CD14-positive monocyte (primary cell): Measurements from ENCODE around the gene ORC3. TPM values are rescaled to one million over a fixed set of nuclear protein-coding genes. Genes with fewer than 3 reads are reported as not detected.
"Not testable (repeated sequence)": the region's sequence is repeated elsewhere in the genome, so short reads cannot be mapped to it uniquely, and the experiment has no call there.

Experiments
- DNase-seq, 3 donors: peaks; one replicate each; pipeline ENCODE4 v3.0.0-alpha.2; 2011 to 2022
- H2AFZ ChIP-seq: 2 replicates; pipeline ENCODE4 v1.6.0; 2012; ENCODE audit warnings: mild to moderate bottlenecking, low read depth, low read length, inconsistent platforms; ENCODE audit not compliant: insufficient read depth, poor library complexity, severe bottlenecking
- H3K27ac ChIP-seq, 2 donors: 1 replicate in 1 of 2; 2 replicates in 1 of 2; pipeline ENCODE4 v1.5.1; 2012 to 2013; ENCODE audit warnings: low read length in 2 of 2, control low read depth in 1 of 2, inconsistent platforms in 1 of 2, low read depth in 1 of 2, mild to moderate bottlenecking in 1 of 2
- H3K27me3 ChIP-seq, 2 donors: one replicate each; pipeline versions ENCODE4 v1.6.0 to v1.6.1; 2011 to 2013; ENCODE audit warnings: low read length in 2 of 2; ENCODE audit not compliant: control insufficient read depth in 2 of 2, insufficient read depth in 2 of 2
- H3K36me3 ChIP-seq, 2 donors: replicated peaks in 1 of 2; 1 replicate in 1 of 2; 2 replicates in 1 of 2; pipeline versions ENCODE4 v1.5.1 to v1.6.1; 2012 to 2013; ENCODE audit warnings: low read length in 2 of 2, control low read depth in 1 of 2, inconsistent platforms in 1 of 2, mild to moderate bottlenecking in 1 of 2; ENCODE audit not compliant: insufficient read depth in 2 of 2, control insufficient read depth in 1 of 2
- H3K4me1 ChIP-seq, 2 donors: 1 replicate in 1 of 2; 2 replicates in 1 of 2; pipeline versions ENCODE4 v1.5.1 to v1.6.1; 2012 to 2013; ENCODE audit warnings: low read length in 2 of 2, control low read depth in 1 of 2, inconsistent platforms in 1 of 2, mild to moderate bottlenecking in 1 of 2, moderate library complexity in 1 of 2; ENCODE audit not compliant: insufficient read depth in 2 of 2, control insufficient read depth in 1 of 2
- H3K4me2 ChIP-seq: replicated peaks from 2 replicates; pipeline ENCODE3; 2012; ENCODE audit warnings: low read length, moderate library complexity, mild to moderate bottlenecking; ENCODE audit not compliant: poor library complexity, severe bottlenecking; ENCODE audit errors: extremely low read depth
- H3K4me3 ChIP-seq, 3 experiments: fragments of 200-600 bp in 1 of 3; sonication (generic) in 1 of 3; replicated peaks in 1 of 3; 1 replicate in 2 of 3; 2 replicates in 1 of 3; pipeline ENCODE4 v1.5.1; 2011 to 2013; ENCODE audit warnings: low read length in 3 of 3, mild to moderate bottlenecking in 3 of 3, control low read depth in 2 of 3, low read depth in 2 of 3, inconsistent platforms in 1 of 3, moderate library complexity in 1 of 3
- H3K79me2 ChIP-seq: 2 replicates; pipeline ENCODE4 v1.6.0; 2012; ENCODE audit warnings: mild to moderate bottlenecking, control low read depth, inconsistent platforms, low read length, moderate library complexity; ENCODE audit not compliant: insufficient read depth
- H3K9ac ChIP-seq: 2 replicates; pipeline ENCODE4 v1.6.0; 2017; ENCODE audit warnings: low read length, mild to moderate bottlenecking; ENCODE audit not compliant: insufficient read depth, poor library complexity, severe bottlenecking
- H3K9me3 ChIP-seq, 2 donors: replicated peaks in 1 of 2; 1 replicate in 1 of 2; 2 replicates in 1 of 2; pipeline versions ENCODE4 v1.5.1 to v1.6.1; 2012 to 2013; ENCODE audit warnings: low read length in 2 of 2, control low read depth in 1 of 2; ENCODE audit not compliant: control insufficient read depth in 1 of 2, insufficient read depth in 1 of 2
- H4K20me1 ChIP-seq: 2 replicates; pipeline ENCODE4 v1.6.0; 2012; ENCODE audit warnings: mild to moderate bottlenecking, low read length, control low read depth, moderate library complexity; ENCODE audit not compliant: insufficient read depth
- H3K27ac Mint-ChIP-seq, 7 donors: one replicate each; pipeline ENCODE4 v1.8.0; 2020; ENCODE audit warnings: mild to moderate bottlenecking in 7 of 7, mixed read lengths in 7 of 7, moderate library complexity in 6 of 7, inconsistent platforms in 2 of 7
- H3K27me3 Mint-ChIP-seq, 3 donors: one replicate each; pipeline ENCODE4 v1.8.0; 2021 to 2022; ENCODE audit warnings: low read depth in 3 of 3, mild to moderate bottlenecking in 3 of 3, mixed read lengths in 3 of 3, moderate library complexity in 3 of 3, inconsistent platforms in 1 of 3
- H3K36me3 Mint-ChIP-seq, 2 donors: one replicate each; pipeline ENCODE4 v1.8.0; 2020; ENCODE audit warnings: mixed read lengths in 2 of 2, inconsistent platforms in 1 of 2, mild to moderate bottlenecking in 1 of 2
- H3K4me1 Mint-ChIP-seq: one replicate; pipeline ENCODE4 v1.8.0; 2020; ENCODE audit warnings: mild to moderate bottlenecking, mixed read lengths
- H3K4me3 Mint-ChIP-seq, 2 donors: one replicate each; pipeline ENCODE4 v1.8.0; 2020; ENCODE audit warnings: mild to moderate bottlenecking in 2 of 2, mixed read lengths in 2 of 2, moderate library complexity in 1 of 2
- H3K9me3 Mint-ChIP-seq, 7 donors: one replicate each; pipeline ENCODE4 v1.8.0; 2020 to 2022; ENCODE audit warnings: mixed read lengths in 7 of 7, mild to moderate bottlenecking in 6 of 7, moderate library complexity in 6 of 7, inconsistent platforms in 2 of 7
- WGBS: methylation state at CpG from one replicate; pipeline ENCODE4 v1.1.5; 2013; ENCODE audit warnings: missing lambda C conversion rate; ENCODE audit not compliant: insufficient coverage; 5-methylcytosine and 5-hydroxymethylcytosine counted together
- intact Hi-C, 2 donors: fragments of 100-400 bp; cut with micrococcal nuclease; formaldehyde crosslinking; loops; one replicate each; pipeline versions ENCODE4 v1.15.0 to v1.15.1; 2023
- polyA plus RNA-seq, 3 donors: library from polyadenylated mRNA; depleted of rRNA in 1 of 3; unstranded in 2 of 3; stranded (reverse) in 1 of 3; fragments of 300-500 nt in 2 of 3; fragments of >200 nt in 1 of 3; fragmentation: Illumina TruSeq in 2 of 3; gene quantifications; 1 replicate in 2 of 3; 2 replicates in 1 of 3; pipeline ENCODE4 v1.2.3, GENCODE V29; 2012 to 2021
- TF ChIP-seq, protein P1 (sequence below): fragments of 200-600 bp; IDR thresholded peaks from one replicate; pipeline ENCODE4 v1.8.0; 2022; ENCODE audit warnings: antibody characterized with exemption, mild to moderate bottlenecking

ORC3 gene
- polyA plus RNA-seq, 3 donors = 9.1 to 20.7 (median 16.2) TPM

DNA sequence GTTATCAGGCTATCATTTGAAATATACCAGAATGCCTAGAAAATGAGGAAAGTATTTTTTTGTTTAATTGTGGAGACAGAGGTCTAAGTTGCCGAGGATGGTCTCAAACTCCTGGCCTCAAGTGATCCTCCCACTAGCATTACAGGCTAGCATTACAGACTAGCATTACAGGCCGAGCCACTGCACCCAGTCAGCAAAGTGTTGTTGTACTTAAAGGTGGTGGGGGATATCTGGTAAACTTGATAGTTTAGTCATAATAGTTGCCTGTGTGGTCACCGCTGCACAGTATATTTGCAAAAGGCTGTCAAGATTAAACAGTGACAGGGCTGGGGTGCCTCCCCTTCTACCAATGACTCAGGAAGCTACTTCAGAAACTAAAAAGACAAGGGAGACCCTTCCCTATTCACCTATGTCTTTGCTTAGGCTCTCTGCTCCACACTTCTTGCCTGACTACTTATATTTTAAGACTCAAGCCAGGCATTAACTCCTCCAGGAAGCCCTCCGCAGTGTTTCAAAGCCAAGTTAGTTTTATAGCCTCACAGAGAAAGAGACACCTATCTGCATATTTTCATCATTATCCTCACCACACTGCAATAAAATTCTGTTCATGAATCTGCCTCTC is 115.2 kb downstream of the ORC3 start:
- Histone ChIP-seq H3K4me2 (no peak overlapping the region), H3K79me2 (peaks cover 18% of the 10 kb centered on the region), H3K9me3 (no peaks in the 10 kb centered on the region), H3K27ac (no peak overlapping the region), H3K4me1 (peaks cover 9 to 11% of the 10 kb centered on the region in 2 donors), H3K36me3 (no peaks in the 10 kb centered on the region), H4K20me1 (peaks cover 17% of the 10 kb centered on the region), H3K27me3 (no peaks in the 10 kb centered on the region), H2AFZ (no peak overlapping the region), H3K4me3 (no peak overlapping the region), H3K9ac (no peak overlapping the region)
- Mint-ChIP-seq H3K27ac (peak overlapping the region in 4 of 7 donors; percentile 32 to 66 (median 57)), H3K27me3 (no peaks in the 10 kb centered on the region), H3K4me3 (no peak overlapping the region), H3K9me3 (peaks cover 0 to 4% (median 0%) of the 10 kb centered on the region in 7 donors), H3K4me1 (peaks cover 18% of the 10 kb centered on the region), H3K36me3 (peaks cover 4 to 8% of the 10 kb centered on the region in 2 donors)
- DNase-seq = no peak
- TF ChIP-seq, protein P1, sequence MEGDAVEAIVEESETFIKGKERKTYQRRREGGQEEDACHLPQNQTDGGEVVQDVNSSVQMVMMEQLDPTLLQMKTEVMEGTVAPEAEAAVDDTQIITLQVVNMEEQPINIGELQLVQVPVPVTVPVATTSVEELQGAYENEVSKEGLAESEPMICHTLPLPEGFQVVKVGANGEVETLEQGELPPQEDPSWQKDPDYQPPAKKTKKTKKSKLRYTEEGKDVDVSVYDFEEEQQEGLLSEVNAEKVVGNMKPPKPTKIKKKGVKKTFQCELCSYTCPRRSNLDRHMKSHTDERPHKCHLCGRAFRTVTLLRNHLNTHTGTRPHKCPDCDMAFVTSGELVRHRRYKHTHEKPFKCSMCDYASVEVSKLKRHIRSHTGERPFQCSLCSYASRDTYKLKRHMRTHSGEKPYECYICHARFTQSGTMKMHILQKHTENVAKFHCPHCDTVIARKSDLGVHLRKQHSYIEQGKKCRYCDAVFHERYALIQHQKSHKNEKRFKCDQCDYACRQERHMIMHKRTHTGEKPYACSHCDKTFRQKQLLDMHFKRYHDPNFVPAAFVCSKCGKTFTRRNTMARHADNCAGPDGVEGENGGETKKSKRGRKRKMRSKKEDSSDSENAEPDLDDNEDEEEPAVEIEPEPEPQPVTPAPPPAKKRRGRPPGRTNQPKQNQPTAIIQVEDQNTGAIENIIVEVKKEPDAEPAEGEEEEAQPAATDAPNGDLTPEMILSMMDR = no peak
- intact Hi-C loops = no loop called here
- WGBS = 100% methylated on average over 1 of the region's 4 CpGs

DNA sequence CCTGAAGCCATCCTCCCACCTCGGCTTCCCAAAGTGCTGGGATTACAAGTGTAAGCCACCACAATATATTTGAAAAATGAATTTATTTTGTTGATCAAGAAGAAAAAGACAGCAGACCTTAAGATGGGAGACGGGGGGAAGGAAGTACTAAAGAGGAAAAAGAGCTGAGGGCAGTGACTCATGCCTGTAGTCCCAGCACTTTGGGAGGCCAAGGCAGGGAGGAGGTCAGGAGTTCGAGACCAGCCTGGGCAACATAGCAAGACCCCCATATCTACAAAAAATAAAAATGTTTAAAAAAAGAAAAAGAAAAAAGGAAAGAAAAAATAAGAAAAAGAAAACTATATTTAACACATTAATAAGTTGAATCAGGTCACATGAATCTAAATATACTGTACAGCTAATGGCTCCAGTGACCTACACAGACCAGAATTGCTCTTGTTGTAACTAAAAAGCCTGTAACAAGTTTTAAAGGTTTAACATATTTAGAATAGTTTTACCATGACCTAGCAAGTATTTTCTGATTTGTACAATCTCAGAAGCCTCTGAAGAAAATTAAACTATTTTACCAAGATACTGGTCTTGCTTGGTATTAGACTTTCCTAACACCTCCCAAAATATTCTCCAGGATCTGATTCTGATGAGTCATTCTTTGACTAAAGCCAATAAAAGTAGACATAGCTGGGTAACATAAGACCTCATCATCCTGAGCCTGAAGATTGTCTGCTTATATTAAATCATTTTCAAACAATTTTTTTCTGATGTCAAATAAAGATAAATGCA is 116.4 kb downstream of the ORC3 start:
- Mint-ChIP-seq H3K27ac (peak overlapping the region in 4 of 7 donors; percentile 24 to 73 (median 48)), H3K9me3 (no peaks in the 10 kb centered on the region), H3K4me1 (peaks cover 19% of the 10 kb centered on the region), H3K36me3 (no peaks in the 10 kb centered on the region), H3K27me3 (no peaks in the 10 kb centered on the region), H3K4me3 (no peak overlapping the region)
- H3K27ac ChIP-seq = no peak overlapping the region
- WGBS = 0% methylated on average over 1 of the region's 3 CpGs
- intact Hi-C loops = no loop called here
- H4K20me1 ChIP-seq = peaks cover 5% of the 10 kb centered on the region
- peaks cover 6% of the 10 kb centered on the region for H3K79me2 ChIP-seq
- H3K4me1 ChIP-seq = peaks cover 9 to 11% of the 10 kb centered on the region in 2 donors
- H3K4me2 ChIP-seq = no peak overlapping the region
- no peaks in the 10 kb centered on the region for H3K36me3 ChIP-seq
- TF ChIP-seq, protein P1 = no peak
- no peak overlapping the region for H2AFZ ChIP-seq
- no peak overlapping the region for H3K4me3 ChIP-seq
- H3K27me3 ChIP-seq = no peaks in the 10 kb centered on the region
- no peak overlapping the region for H3K9ac ChIP-seq
- DNase-seq = peak in 1 of 3 donors; percentile 25
- no peaks in the 10 kb centered on the region for H3K9me3 ChIP-seq

GRCh38 chr6:87708581-87709427 is 118.9 kb downstream of the ORC3 start:
- H3K36me3 ChIP-seq, H3K27ac Mint-ChIP-seq, intact Hi-C loops, H3K9me3 ChIP-seq, H3K27me3 ChIP-seq, H2AFZ ChIP-seq, H3K4me1 ChIP-seq, DNase-seq, H3K27ac ChIP-seq, H4K20me1 ChIP-seq, H3K4me2 ChIP-seq, H3K9me3 Mint-ChIP-seq, H3K4me3 ChIP-seq, H3K36me3 Mint-ChIP-seq, H3K9ac ChIP-seq, H3K27me3 Mint-ChIP-seq, H3K79me2 ChIP-seq, H3K4me3 Mint-ChIP-seq: not testable (repeated sequence)
- H3K4me1 Mint-ChIP-seq = peaks cover 15% of the 10 kb centered on the region
- no CpG with 5 or more reads among the region's 7 CpGs for WGBS
